ENCODE results near the gene ERH.
"Not testable (repeated sequence)": the region's sequence is repeated elsewhere in the genome, so short reads cannot be mapped to it uniquely, and the experiment has no call there.

ERH gene

DNA sequence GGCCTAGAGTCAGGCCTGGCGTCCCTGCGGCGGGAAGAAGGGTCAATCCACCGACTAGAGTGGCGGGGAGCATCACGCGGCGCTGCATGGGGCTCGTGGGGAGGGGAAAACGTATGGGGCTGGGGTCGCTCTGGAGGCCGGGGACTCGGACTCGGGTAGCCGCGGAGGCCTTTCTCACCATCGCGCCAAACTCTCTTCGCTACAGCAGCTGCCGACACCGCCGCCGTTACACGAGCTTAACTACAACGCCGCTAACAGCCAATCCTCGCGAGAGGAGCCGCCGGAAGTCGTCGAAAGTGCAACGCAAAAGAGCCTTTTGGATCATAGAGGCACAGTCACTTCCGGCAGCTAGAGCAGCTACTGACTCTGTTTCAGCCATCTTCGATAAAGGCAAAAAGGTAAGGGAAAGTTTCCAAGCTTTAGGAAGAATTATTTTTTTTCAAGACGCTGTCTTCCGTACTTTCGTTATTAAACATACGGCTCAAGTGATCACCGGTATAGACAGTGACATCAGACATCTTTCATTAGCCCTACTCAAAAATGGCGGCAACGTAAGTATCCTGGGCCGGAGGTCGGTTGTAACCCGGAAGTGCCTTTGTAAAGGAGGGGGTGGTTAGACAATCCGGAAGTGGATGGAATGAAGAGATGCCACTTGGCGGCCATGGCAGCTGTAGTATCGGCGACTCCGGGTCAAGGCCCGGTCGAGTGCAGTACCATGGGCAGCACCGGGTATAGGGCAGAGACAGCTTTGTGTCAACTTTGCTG lies at the start of gene ERH, which contains the start of gene SLC39A9:
Gene ERH, minus strand, starts transcription at position 247 of the 765 bp plus-strand sequence. Its CDS starts 66 bp downstream, at position 181.
Gene SLC39A9, plus strand, starts transcription at position 640 of the 765 bp plus-strand sequence. CDS start 678 bp downstream, outside the sequence.
- peak; percentile 86 to 88 for DNase-seq (ENCODE audit: low read depth in 2 of 2)

DNA sequence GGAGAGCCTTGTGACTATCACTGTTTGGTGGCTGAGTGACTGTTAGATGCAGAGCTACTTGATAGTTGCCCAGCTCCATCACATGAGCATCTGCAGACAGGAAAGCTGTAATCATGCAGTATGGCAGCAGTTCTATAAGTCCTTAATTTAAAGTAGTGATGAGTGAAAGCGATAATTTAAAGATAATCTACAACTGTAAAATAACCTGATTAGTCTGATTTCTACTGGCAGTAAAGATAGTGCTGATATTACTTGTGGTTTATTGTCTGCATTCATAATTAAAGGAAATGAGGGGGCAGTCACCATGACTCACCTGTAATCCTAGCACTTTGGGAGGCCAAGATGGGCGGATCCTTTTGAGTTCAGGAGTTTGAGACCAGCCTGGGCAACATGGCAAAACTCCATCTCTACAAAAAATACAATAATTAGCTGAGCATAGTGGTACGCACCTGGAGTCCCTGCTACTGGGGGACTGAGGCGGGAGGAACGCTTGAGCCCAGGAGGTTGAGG lies 45.3 kb upstream of the ERH start:
- no peak for DNase-seq (ENCODE audit: low read depth in 2 of 2)

DNA sequence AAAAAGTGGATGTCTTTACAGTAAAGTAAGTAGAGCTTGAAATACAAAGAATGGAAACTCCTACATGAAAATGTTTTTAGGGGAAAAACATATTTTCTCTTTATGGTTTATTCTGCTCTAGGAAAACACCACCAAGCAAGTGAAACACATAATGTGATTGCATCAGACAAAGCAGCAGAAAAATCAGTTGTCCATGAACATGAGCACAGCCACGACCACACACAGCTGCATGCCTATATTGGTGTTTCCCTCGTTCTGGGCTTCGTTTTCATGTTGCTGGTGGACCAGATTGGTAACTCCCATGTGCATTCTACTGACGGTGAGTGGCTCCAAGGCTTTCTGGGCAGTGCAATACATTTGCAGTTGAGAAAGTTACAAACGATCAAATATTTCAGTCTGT lies 43.8 kb upstream of the ERH start:
- no peak for DNase-seq (ENCODE audit: low read depth in 2 of 2)

- no peak for DNase-seq (ENCODE audit: low read depth in 2 of 2)
Observed at GRCh38 chr14:69439521-69440270, 41.6 kb upstream of the ERH start.

GRCh38 chr14:69432364-69432763 lies 34.3 kb upstream of the ERH start:
- no peak for DNase-seq (ENCODE audit: low read depth in 2 of 2)

DNA sequence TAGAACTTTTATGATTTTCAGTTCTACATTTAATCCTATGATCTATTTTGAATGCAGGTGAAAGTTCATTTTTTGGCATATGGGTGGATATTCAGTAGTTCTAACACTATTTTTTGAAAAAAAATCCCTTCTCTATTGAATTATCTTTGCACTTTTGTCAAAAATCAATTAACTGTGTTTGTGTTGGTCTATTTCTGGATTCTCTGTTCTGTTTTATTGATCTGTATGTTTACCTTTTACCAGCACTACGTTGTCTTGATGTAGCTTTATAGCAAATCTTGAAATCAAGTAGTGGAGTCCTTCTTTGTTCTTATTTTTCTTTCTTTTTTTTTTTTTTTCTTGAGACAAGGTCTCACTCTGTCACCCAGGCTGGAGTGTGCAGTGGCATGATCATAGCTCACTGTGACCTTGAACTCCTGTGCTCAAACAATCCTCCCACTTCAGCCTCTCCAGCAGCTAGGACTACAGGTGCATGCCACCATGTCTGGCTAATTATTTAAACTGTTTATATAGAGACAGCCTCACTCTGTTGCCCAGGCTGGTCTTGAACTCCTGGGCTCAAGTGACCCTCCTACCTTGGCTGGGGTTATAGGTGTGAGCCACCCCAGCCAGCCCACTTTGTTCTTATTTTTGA lies 32.3 kb upstream of the ERH start:
- DNase-seq (ENCODE audit: low read depth in 2 of 2) = no peak

- no peak for DNase-seq (ENCODE audit: low read depth in 2 of 2)
Observed at GRCh38 chr14:69429643-69430042, 31.5 kb upstream of the ERH start.

GRCh38 chr14:69428289-69428998 lies 30.3 kb upstream of the ERH start:
- DNase-seq (ENCODE audit: low read depth in 2 of 2) = no peak

- DNase-seq (ENCODE audit: low read depth in 2 of 2) = no peak
Observed at GRCh38 chr14:69427596-69427995, 29.5 kb upstream of the ERH start.

DNA sequence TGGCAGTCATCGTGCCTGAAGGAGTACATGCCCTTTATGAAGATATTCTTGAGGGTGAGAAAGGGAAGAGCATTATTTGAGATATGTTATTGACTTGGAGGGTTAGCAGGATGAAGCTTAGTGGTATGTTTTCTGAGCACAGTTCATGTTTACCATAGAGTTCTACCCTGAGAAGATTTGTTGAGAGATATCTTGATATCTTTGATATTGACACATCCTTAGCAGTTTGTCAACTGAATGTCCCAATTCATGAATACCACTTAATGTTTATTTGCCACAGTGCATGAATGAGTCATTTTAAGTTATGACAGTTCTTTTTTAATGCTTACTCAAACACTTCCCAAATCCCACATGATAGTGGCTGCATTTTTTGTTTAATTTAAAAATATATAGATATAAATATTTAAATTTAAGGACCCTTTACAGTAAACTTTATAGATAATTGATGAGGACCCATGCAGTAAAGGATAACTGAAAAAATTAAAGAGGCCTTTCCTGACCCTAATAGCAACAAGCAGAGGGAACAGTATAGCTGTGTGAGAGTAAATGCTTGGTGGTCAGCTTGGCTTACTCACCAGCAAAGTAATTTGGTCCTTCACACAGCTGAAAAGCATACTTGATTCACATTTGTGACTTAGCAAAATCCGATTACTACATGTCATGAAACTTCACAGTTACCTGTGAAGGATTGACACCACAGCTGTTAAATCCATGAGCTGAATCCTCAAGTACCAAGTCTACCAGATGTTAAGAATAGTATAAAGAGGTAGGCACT lies 26.2 kb upstream of the ERH start:
- DNase-seq (ENCODE audit: low read depth in 2 of 2) = no peak

- no peak for DNase-seq (ENCODE audit: low read depth in 2 of 2)
Observed at GRCh38 chr14:69423279-69423678, 25.2 kb upstream of the ERH start.

DNA sequence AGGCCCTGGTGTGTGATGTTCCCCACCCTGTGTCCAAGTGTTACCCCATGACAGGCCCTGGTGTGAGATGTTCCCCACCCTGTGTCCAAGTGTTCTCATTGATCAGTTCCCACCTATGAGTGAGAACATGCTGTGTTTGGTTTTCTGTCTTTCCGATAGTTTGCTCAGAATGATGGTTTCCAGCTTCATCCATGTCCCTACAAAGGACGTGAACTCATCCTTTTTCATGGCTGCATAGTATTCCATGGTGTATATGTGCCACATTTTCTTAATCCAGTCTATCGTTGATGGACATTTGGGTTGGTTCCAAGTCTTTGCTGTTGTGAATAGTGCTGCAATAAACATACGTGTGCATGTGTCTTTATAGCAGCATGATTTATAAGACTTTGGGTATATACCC lies 18.0 kb upstream of the ERH start:
- DNase-seq (ENCODE audit: low read depth in 2 of 2) = not testable (repeated sequence)

GRCh38 chr14:69413483-69413882 lies 15.4 kb upstream of the ERH start:
- DNase-seq (ENCODE audit: low read depth in 2 of 2) = no peak

DNA sequence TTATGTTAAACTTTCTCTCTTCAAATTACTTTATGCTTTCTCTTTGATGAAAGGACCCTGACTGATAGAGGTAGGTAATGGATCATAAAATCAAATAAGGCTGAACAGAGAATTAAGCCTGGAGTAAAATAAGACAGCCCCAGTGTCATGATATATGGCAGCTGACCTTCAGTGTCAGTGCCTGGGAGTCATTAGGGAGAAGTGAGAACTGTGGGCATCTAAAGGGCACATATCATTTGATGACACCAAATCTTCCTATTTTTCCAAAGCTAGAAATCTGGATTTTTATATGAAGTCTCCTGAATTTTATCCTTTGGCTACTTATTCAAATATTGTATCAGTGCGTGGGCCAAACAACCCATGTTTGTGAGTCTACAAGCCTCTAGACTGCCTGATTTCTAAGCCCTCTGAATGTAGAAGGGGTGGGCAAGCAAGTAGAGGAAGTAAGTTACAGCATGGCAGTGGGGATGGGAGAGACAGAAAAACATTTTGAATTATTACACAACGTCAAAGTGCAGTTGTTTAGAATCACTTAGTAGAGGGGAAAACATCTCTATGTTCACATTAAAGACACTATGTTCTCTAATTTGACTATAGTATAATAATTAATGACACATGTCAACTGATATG lies 10.3 kb upstream of the ERH start:
- DNase-seq (ENCODE audit: low read depth in 2 of 2) = no peak

DNA sequence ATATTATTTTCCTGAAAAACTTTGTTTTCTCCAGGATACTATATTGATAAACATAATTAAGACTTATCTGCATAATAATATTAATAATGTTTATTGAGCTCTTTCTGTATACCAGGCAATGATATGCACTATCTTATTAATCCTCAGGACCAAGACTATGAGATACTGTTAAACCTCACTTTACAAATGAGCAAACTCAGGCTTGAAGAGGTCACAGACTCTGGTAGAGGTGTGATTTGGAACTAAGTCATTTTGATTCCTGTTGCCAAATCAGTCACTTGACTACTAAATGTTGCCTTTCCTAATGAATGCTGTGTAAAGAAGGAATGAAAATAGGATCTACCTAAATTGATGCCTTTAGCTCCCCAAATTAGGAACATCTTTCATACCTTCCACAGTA lies 7.7 kb upstream of the ERH start:
- no peak for DNase-seq (ENCODE audit: low read depth in 2 of 2)

DNA sequence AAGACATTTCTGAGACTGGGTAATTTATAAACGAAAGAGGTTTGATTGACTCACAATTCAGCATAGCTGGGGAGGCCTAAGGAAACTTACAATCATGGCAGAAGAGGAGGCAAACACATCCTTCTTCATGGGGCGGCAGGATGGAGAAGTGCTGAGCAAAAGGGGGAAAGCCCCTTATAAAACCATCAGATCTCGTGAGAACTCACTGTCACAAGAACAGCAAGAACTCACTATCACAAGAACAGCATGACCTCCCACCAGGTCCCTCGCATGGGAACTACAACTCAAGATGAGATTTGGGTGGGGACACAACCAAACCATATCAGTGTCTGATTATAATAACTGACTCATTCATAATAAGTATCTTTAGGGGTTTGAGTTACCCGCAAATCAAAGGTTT lies 6.8 kb upstream of the ERH start:
- no peak for DNase-seq (ENCODE audit: low read depth in 2 of 2)

DNA sequence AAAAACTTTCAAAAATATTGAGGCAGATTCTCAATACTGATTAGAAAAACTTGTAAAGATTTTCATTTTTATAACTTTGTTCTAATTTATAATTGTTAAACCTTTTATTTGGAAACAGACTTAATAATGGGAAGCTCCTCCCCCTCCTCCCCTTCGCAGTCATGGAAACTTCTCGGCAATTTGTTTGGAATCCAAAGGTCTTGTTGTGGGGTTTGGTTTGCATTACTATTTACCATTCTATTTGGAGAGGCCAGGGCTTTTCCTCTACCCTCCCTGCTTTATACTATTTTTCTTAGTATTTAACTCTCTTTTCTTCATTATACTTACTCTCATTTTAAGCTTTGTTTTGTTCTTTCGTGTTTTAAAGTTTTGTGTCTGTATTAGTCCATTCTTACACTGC lies 6.4 kb upstream of the ERH start:
- DNase-seq (ENCODE audit: low read depth in 2 of 2) = no peak

GRCh38 chr14:69401841-69402240 lies 3.7 kb upstream of the ERH start:
- DNase-seq (ENCODE audit: low read depth in 2 of 2) = no peak

GRCh38 chr14:69400154-69400553 lies 2.1 kb upstream of the ERH start:
- DNase-seq (ENCODE audit: low read depth in 2 of 2) = no peak

- no peak for DNase-seq (ENCODE audit: low read depth in 2 of 2)
Observed at GRCh38 chr14:69399750-69400149, 1.7 kb upstream of the ERH start.

DNA sequence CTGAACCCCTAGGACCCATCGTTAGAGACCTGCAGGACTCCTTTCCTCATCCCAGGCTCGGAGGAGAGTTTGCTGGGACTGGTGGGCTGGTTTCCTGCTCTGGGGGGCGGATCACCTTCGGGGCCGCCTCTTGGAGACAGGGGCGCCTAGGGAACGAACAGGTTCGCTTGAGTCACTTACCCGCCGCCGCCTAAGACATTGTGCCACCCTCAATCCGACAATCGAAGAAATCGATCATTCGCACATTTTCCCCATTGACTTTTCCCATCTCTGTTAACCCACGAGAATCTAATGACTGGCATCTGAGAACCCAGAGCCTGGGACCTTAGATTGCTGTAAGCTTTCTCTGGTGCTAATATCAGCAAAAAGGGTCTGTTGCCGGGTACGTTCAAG lies 715 bp upstream of the ERH start:
- DNase-seq (ENCODE audit: low read depth in 2 of 2) = no peak
